Measurements from ENCODE around the gene AIPL1. TPM values are rescaled to one million over a fixed set of nuclear protein-coding genes. Genes with fewer than 3 reads are reported as not detected.

Gene AIPL1
- total RNA-seq, 4 donors from 2014 or later: not detected

DNA sequence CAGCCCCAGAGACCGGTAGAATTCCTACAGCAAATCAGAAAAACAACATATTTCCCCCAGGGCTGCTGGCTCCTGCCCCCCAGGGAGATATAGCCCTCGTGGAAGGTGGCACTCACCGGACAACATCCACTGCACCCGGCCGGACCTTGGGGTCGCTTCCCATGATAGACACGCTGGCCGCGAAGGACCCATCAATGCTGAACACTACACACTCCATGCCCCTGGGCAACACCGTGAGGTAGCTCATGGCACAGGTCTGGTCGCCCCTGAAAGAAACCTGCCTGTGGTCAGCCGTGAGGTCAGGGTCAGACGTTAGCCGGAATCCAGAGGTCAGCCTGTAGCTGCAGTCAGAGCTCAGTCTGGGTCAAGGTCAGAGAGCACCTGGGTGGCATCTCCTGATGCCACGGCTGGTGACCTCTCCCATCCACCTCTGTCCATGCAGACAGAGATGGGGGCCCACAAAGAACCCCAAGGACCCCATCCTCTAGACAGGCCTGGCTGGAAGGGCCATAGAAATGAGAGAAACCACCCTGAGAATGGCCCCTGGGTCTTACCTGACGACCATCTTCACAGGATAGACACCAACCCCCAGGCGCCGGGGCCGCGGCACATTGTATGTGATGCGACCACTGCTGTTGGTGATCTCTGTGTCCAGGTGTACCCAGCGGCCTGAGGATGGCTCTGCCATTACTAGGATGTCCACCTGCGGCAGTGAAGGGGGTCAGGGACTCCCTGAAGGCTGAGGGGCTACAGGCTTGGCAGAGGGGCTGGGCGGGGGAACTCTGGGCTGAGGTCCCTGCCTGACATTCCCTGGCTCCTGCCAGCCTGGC is 28.9 kb upstream of the AIPL1 start:
- ATAC-seq: no peak
- peaks cover 0 to 87% of the 10 kb centered on the region in 2 donors for H3K36me3 ChIP-seq
- WGBS, 2 donors (ENCODE audit: low coverage in 1 of 2): 87 to 96% methylated on average over 8 to 10 of the region's 24 CpGs
- TF ChIP-seq POLR2AphosphoS5 (IDR thresholded peaks at IDR 0.05) (no peak), POLR2A (IDR thresholded peaks at IDR 0.05) (no peak), EP300 (IDR thresholded peaks at IDR 0.05) (no peak)
- TF ChIP-seq, protein P1, sequence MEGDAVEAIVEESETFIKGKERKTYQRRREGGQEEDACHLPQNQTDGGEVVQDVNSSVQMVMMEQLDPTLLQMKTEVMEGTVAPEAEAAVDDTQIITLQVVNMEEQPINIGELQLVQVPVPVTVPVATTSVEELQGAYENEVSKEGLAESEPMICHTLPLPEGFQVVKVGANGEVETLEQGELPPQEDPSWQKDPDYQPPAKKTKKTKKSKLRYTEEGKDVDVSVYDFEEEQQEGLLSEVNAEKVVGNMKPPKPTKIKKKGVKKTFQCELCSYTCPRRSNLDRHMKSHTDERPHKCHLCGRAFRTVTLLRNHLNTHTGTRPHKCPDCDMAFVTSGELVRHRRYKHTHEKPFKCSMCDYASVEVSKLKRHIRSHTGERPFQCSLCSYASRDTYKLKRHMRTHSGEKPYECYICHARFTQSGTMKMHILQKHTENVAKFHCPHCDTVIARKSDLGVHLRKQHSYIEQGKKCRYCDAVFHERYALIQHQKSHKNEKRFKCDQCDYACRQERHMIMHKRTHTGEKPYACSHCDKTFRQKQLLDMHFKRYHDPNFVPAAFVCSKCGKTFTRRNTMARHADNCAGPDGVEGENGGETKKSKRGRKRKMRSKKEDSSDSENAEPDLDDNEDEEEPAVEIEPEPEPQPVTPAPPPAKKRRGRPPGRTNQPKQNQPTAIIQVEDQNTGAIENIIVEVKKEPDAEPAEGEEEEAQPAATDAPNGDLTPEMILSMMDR (IDR thresholded peaks at IDR 0.05): no peak
- H3K9me3 ChIP-seq: no peaks in the 10 kb centered on the region
- no peak overlapping the region for H3K4me3 ChIP-seq
- no peak overlapping the region for H3K27ac ChIP-seq
- no peaks in the 10 kb centered on the region for H3K27me3 ChIP-seq
- no peaks in the 10 kb centered on the region for H3K4me1 ChIP-seq

DNA sequence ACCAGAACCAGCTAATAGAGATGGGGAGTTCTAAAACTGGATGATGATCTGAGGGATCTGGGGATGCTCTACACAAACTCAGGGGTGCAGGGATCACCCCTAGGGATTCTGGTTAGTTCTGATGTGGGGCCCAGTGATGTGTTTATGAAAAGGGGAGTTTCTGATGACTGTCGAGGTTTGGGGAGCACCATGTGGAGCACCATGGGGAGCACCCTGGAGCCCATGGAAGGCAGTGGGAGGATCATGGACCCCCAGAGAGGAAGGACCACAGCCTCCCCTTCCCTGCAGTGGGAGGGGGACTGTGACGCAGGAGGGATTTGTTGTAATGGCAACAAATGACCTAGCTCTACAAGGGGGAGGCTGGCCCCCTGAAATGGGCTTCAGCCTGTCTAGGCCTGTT is 27.8 kb upstream of the AIPL1 start:
- Histone ChIP-seq H3K27ac (no peak overlapping the region), H3K4me3 (no peak overlapping the region), H3K27me3 (no peaks in the 10 kb centered on the region), H3K36me3 (peaks cover 0 to 76% of the 10 kb centered on the region in 2 donors), H3K4me1 (peaks cover 0 to 9% (median 0%) of the 10 kb centered on the region in 3 donors), H3K9me3 (no peaks in the 10 kb centered on the region)
- no peak for TF ChIP-seq EP300 (IDR thresholded peaks at IDR 0.05)
- TF ChIP-seq POLR2AphosphoS5 (IDR thresholded peaks at IDR 0.05): no peak
- no peak for TF ChIP-seq POLR2A (IDR thresholded peaks at IDR 0.05)
- TF ChIP-seq, protein P1 (IDR thresholded peaks at IDR 0.05): no peak
- ATAC-seq: no peak
- WGBS, 2 donors (ENCODE audit: low coverage in 1 of 2): 100% methylated on average over 1 of the region's 2 CpGs; no CpG with 5 or more reads in 1 of the 2 donors

DNA sequence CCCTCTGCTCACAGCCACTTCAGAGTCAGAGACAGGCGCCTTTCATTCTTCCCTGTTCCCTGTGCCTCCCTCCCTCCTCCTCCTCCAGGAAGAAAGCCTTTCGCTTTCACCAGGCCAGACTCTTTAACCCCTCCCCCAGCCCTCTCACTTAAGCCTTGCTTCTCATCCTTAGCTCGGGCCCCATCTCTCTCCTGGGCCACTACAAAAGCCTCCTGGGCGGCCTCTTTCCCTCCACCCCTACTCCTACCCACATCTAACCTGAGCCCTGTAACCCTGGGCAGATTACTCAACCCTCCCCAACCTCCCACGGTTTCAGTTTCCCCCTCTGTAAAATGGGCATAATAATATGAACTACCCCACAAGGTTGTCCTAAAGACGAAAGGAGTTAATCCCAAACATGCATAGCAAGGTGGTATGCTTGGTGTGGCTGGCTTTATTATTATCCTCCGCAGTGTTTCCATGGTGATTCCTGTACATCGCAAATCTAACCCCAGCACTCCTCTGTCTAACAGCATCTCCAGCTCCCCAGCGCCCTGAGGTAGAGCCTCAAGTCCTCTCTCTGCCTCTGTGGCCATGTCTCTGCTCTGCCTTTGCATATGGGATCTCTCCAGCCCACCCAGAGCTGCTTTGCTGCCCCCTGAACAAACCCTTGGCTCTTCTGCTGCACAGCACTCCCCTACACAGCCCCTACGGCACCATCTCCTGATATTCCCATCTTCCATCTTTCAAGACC is 27.0 kb upstream of the AIPL1 start:
- no peaks in the 10 kb centered on the region for H3K27me3 ChIP-seq
- 83 to 84% methylated on average over 4 to 7 of the region's 10 CpGs for WGBS, 2 donors (ENCODE audit: low coverage in 1 of 2)
- peaks cover 0 to 69% of the 10 kb centered on the region in 2 donors for H3K36me3 ChIP-seq
- no peak for TF ChIP-seq EP300 (IDR thresholded peaks at IDR 0.05)
- TF ChIP-seq POLR2A (IDR thresholded peaks at IDR 0.05): no peak
- no peak for TF ChIP-seq POLR2AphosphoS5 (IDR thresholded peaks at IDR 0.05)
- TF ChIP-seq, protein P1 (IDR thresholded peaks at IDR 0.05): no peak
- no peaks in the 10 kb centered on the region for H3K9me3 ChIP-seq
- no peak overlapping the region for H3K27ac ChIP-seq
- ATAC-seq: no peak
- peaks cover 0 to 16% (median 0%) of the 10 kb centered on the region in 3 donors for H3K4me1 ChIP-seq
- H3K4me3 ChIP-seq: no peak overlapping the region

DNA sequence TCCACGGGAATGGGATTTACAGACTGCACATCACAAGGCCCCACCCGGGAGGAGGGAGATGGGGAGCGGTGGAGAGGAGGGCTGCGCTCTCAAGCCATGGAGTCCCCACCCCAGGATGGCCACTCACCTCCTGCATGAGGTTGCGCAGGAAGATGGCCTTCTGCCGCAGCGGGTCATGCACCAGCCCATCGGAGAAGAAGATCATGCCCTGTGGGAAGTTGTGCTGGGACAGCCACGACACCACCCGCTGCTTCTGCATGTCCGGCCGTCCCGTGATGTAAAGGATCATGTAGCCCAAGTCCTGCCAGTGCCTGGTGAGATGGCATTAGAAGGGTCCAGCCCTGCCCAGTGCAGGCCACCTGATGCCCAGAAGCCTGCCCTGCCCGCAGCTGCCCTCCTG is 26.3 kb upstream of the AIPL1 start:
- Histone ChIP-seq H3K27ac (no peak overlapping the region), H3K9me3 (no peaks in the 10 kb centered on the region), H3K27me3 (no peaks in the 10 kb centered on the region), H3K4me1 (peaks cover 0 to 20% (median 0%) of the 10 kb centered on the region in 3 donors), H3K4me3 (no peak overlapping the region), H3K36me3 (peaks cover 0 to 65% of the 10 kb centered on the region in 2 donors)
- ATAC-seq: no peak
- 50% methylated on average over 2 of the region's 14 CpGs; no CpG with 5 or more reads in 1 of the 2 donors for WGBS, 2 donors (ENCODE audit: low coverage in 1 of 2)
- TF ChIP-seq, protein P1 (IDR thresholded peaks at IDR 0.05): no peak
- TF ChIP-seq EP300 (IDR thresholded peaks at IDR 0.05): no peak
- no peak for TF ChIP-seq POLR2AphosphoS5 (IDR thresholded peaks at IDR 0.05)
- no peak for TF ChIP-seq POLR2A (IDR thresholded peaks at IDR 0.05)
